ENCODE measurements around the gene PHYKPL.

Gene PHYKPL

GRCh38 chr5:178232124-178232919 is at the start of gene PHYKPL:
Gene PHYKPL (minus strand): TSS chr5:178232802. CDS start chr5:178232550, 252 bp downstream.
- H3K27me3 ChIP-seq (ENCODE audit: insufficient read depth, low read length, poor library complexity), result no peaks in the 10 kb centered on the region
- DNase-seq, result peak; percentile 85
- peak within 1 kb of the TSS; percentile 80 for H2AFZ ChIP-seq (ENCODE audit: low read depth, low read length)
- ATAC-seq (ENCODE audit: insufficient read depth, low read depth), result peak; percentile 83
- peaks cover 34% of the 10 kb centered on the region for H3K4me1 ChIP-seq (ENCODE audit: insufficient read depth, low read length)
- peak; percentile 30 for TF ChIP-seq CTCF (IDR thresholded peaks at IDR 0.05; ENCODE audit: borderline replicate concordance, extremely low read depth, low read length, poor library complexity, severe bottlenecking)
- no peak for TF ChIP-seq EZH2 (IDR thresholded peaks at IDR 0.05; ENCODE audit: borderline replicate concordance, low read depth, low read length, severe bottlenecking)
- H4K20me1 ChIP-seq (ENCODE audit: insufficient read depth, low read length), result peaks cover 44% of the 10 kb centered on the region
- H3K9ac ChIP-seq (ENCODE audit: low read depth, low read length), result peak within 1 kb of the TSS; percentile 96
- H3K4me3 ChIP-seq (ENCODE audit: low read depth in 1 of 2, low read length in 2 of 2), result peak within 1 kb of the TSS; percentile 97 to 99
- peak within 1 kb of the TSS; percentile 96 for H3K4me2 ChIP-seq (ENCODE audit: insufficient read depth, low read length)
- H3K27ac ChIP-seq (ENCODE audit: low read length), result peak within 1 kb of the TSS; percentile 84
- H3K79me2 ChIP-seq (ENCODE audit: insufficient read depth, low read length), result peaks cover 41% of the 10 kb centered on the region
- no peaks in the 10 kb centered on the region for H3K9me3 ChIP-seq (ENCODE audit: insufficient read depth, low read length, severe bottlenecking)
- H3K36me3 ChIP-seq (ENCODE audit: insufficient read depth, low read length), result peaks cover 48% of the 10 kb centered on the region

GRCh38 chr5:178282391-178282790 is 49.8 kb upstream of the PHYKPL start:
- H3K9me3 ChIP-seq (ENCODE audit: insufficient read depth, low read length, severe bottlenecking), result peaks cover 3% of the 10 kb centered on the region
- 0 out of 2 replicates have a peak, but pooled peaks cover 3% of the 10 kb centered on the region for H3K4me1 ChIP-seq (ENCODE audit: insufficient read depth, low read length)
- no peak for ATAC-seq (ENCODE audit: insufficient read depth, low read depth)
- H3K27me3 ChIP-seq (ENCODE audit: insufficient read depth, low read length, poor library complexity), result no peaks in the 10 kb centered on the region
- H3K79me2 ChIP-seq (ENCODE audit: insufficient read depth, low read length), result no peaks in the 10 kb centered on the region
- no peak overlapping the region for H3K4me2 ChIP-seq (ENCODE audit: insufficient read depth, low read length)
- no peak for DNase-seq
- no peak overlapping the region for H3K4me3 ChIP-seq (ENCODE audit: low read depth in 1 of 2, low read length in 2 of 2)
- TF ChIP-seq EZH2 (IDR thresholded peaks at IDR 0.05; ENCODE audit: borderline replicate concordance, low read depth, low read length, severe bottlenecking) (no peak), CTCF (IDR thresholded peaks at IDR 0.05; ENCODE audit: borderline replicate concordance, extremely low read depth, low read length, poor library complexity, severe bottlenecking) (no peak)
- H4K20me1 ChIP-seq (ENCODE audit: insufficient read depth, low read length), result no peaks in the 10 kb centered on the region
- no peak overlapping the region for H3K27ac ChIP-seq (ENCODE audit: low read length)
- H3K9ac ChIP-seq (ENCODE audit: low read depth, low read length), result no peak overlapping the region
- H2AFZ ChIP-seq (ENCODE audit: low read depth, low read length), result no peak overlapping the region
- no peaks in the 10 kb centered on the region for H3K36me3 ChIP-seq (ENCODE audit: insufficient read depth, low read length)

- Histone ChIP-seq H3K9ac (ENCODE audit: low read depth, low read length) (no peak overlapping the region), H3K36me3 (ENCODE audit: insufficient read depth, low read length) (no peaks in the 10 kb centered on the region), H3K79me2 (ENCODE audit: insufficient read depth, low read length) (no peaks in the 10 kb centered on the region), H3K4me3 (ENCODE audit: low read depth in 1 of 2, low read length in 2 of 2) (no peak overlapping the region), H2AFZ (ENCODE audit: low read depth, low read length) (no peak overlapping the region), H4K20me1 (ENCODE audit: insufficient read depth, low read length) (no peaks in the 10 kb centered on the region), H3K4me2 (ENCODE audit: insufficient read depth, low read length) (no peak overlapping the region), H3K9me3 (ENCODE audit: insufficient read depth, low read length, severe bottlenecking) (peaks cover 3% of the 10 kb centered on the region), H3K27ac (ENCODE audit: low read length) (no peak overlapping the region), H3K27me3 (ENCODE audit: insufficient read depth, low read length, poor library complexity) (no peaks in the 10 kb centered on the region), H3K4me1 (ENCODE audit: insufficient read depth, low read length) (0 out of 2 replicates have a peak, but pooled peaks cover 3% of the 10 kb centered on the region)
- DNase-seq (no peak), ATAC-seq (ENCODE audit: insufficient read depth, low read depth) (no peak)
- no peak for TF ChIP-seq EZH2 (IDR thresholded peaks at IDR 0.05; ENCODE audit: borderline replicate concordance, low read depth, low read length, severe bottlenecking)
- no peak for TF ChIP-seq CTCF (IDR thresholded peaks at IDR 0.05; ENCODE audit: borderline replicate concordance, extremely low read depth, low read length, poor library complexity, severe bottlenecking)
These were observed 48.7 kb upstream of the PHYKPL start for GRCh38 chr5:178281331-178281730.
